ENCODE measurements around the gene RHOBTB1.
"Not testable (repeated sequence)": the region's sequence is repeated elsewhere in the genome, so short reads cannot be mapped to it uniquely, and the experiment has no call there.

Gene RHOBTB1

DNA sequence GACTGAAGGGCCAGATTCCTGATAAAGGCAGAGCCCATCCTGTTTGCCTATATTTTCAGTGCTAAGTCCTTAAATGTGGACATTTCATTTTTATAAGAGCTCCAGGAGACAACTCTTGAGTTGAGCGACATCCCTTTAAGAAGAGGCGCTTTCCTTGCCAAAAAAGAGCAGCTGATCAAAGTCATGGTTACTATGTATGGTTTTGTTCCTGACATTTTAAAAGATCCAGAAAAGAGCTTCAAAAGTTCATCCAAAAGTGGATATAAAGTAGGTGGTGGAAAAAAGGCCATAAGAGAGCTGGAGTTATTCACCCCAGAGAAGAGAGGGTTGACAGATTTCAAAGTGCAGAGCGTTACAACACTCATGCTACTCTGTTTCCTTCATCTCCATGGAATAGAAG is 36.7 kb downstream of the RHOBTB1 start:
- DNase-seq (ENCODE audit: low read depth in 2 of 3, low spot score in 1 of 3): no peak

- DNase-seq (ENCODE audit: low read depth in 2 of 3, low spot score in 1 of 3): not testable (repeated sequence)
These were observed 37.2 kb downstream of the RHOBTB1 start for GRCh38 chr10:60906825-60907224.

GRCh38 chr10:60906411-60906810 is 37.6 kb downstream of the RHOBTB1 start:
- DNase-seq (ENCODE audit: low read depth in 2 of 3, low spot score in 1 of 3): no peak

- DNase-seq (ENCODE audit: low read depth in 2 of 3, low spot score in 1 of 3): no peak
These were observed 38.4 kb downstream of the RHOBTB1 start for GRCh38 chr10:60905580-60905979.

DNA sequence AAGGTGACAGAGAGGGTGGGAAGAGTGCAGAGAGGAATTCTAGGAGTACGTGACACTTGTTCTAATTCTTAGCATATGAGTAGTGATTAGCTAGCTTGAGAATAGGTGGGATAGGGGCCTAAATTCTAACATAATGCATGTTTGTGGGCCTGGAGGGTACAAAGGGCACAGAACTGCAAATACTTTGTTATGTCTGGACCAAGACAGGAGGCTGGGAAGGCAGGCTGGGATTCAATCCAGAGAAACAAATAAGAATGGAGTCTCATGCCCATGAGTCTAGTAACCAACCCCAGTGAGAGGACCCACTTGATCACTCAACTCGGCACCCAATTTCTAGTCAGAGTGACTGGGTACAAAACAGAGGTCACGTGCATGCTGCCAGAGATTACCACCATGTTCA is 40.9 kb downstream of the RHOBTB1 start:
- no peak for DNase-seq (ENCODE audit: low read depth in 2 of 3, low spot score in 1 of 3)

GRCh38 chr10:60901561-60902235 is 42.3 kb downstream of the RHOBTB1 start:
- no peak for DNase-seq (ENCODE audit: low read depth in 2 of 3, low spot score in 1 of 3)

- no peak for DNase-seq (ENCODE audit: low read depth in 2 of 3, low spot score in 1 of 3)
These were observed 44.7 kb downstream of the RHOBTB1 start for GRCh38 chr10:60899266-60899665.

DNA sequence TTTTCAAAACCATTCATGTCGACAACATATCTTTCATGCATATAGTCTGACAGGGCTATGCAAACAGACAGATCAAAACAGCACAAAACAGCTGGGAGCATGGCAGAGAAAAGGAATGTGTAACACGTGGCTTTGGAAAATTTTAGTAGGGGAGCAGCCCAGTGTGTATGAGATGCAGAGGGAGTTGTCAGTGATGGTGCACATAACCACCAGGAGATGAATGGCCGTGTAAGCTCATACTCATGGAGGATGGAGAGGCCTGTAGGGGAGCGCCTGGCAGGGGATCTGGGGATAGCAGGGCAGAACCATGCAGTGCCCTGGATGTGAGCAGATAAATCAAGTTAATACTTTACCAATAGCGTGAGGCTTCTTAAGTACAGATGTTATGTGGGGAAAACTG is 45.7 kb downstream of the RHOBTB1 start:
- DNase-seq (ENCODE audit: low read depth in 2 of 3, low spot score in 1 of 3): no peak

- no peak for DNase-seq (ENCODE audit: low read depth in 2 of 3, low spot score in 1 of 3)
These were observed 47.2 kb downstream of the RHOBTB1 start for GRCh38 chr10:60896810-60897209.

DNA sequence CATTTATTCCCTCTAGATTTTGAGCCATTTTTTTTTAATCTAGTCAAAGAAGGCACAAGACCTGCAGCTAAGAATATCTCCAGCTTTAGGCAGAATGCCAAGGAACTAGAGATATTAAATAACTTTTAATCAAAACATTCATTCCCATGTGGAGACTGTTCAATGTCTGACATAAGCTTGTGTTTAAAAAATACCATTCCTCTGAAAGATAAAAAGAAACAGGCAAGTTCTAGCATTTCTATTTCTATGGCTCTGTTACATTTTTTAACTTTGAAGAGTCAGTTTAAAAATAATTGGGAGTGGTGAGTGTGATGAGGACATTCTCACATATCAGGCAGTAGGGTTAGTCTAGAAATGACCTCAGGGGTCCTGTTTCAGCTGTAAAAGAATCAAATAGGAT is 48.0 kb downstream of the RHOBTB1 start:
- DNase-seq (ENCODE audit: low read depth in 2 of 3, low spot score in 1 of 3): no peak

- DNase-seq (ENCODE audit: low read depth in 2 of 3, low spot score in 1 of 3): no peak
These were observed 49.2 kb downstream of the RHOBTB1 start for GRCh38 chr10:60894786-60895185.

DNA sequence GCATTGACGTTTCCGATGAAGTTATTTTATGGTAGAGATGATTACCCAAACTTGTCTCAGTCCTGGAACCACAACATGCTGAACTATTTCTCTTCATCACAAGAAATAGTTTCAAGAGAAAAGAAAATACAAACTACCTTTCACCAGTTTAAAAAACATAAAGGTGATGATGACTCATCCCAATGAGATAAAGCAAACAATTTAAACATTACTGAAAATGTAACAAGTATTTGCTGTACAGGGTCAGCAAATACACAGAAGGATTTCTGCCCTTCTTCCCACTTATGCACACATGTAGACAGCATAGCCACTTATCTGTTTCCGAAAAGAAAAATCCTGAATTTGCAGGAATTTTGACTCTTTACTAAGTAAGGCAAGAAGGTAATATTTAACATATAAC is 50.8 kb downstream of the RHOBTB1 start:
- DNase-seq (ENCODE audit: low read depth in 2 of 3, low spot score in 1 of 3): no peak

DNA sequence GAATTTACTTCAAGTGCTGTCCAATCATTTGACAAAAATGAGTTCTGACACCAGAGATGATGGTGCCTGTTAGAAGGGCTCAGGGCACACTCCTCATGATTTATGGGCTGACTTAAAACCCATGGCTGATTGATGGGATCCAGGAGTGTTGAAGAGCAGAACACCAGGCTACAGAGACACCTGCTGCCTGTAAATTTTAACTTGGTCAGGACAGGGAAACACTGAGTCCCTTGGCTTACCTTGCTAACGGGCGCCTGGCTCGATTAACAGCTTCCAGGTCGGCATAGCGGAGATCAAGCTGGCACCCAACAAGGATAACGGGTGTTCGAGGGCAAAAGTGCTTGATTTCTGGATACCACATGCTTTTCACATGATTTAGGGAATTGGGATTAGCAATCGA is 51.4 kb downstream of the RHOBTB1 start:
- no peak for DNase-seq (ENCODE audit: low read depth in 2 of 3, low spot score in 1 of 3)

DNA sequence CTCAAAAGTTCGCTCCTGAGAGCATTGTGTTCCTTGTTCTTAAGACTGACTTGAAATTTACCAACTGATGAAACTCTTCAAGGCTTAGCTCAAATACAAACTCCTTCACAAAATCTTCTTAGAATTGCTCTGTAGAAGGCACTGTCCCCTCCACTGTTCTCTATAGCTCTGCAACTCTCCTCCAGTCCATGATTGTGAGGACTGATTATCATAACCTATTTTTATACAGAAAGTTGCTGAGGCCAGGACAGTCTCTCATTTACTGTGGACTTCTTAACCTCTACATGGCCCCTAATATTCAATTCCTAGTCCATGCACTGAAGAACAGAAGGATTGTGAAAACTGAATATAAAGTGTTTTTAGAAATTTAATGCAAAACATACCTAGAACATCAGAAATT is 53.2 kb downstream of the RHOBTB1 start:
- no peak for DNase-seq (ENCODE audit: low read depth in 2 of 3, low spot score in 1 of 3)

DNA sequence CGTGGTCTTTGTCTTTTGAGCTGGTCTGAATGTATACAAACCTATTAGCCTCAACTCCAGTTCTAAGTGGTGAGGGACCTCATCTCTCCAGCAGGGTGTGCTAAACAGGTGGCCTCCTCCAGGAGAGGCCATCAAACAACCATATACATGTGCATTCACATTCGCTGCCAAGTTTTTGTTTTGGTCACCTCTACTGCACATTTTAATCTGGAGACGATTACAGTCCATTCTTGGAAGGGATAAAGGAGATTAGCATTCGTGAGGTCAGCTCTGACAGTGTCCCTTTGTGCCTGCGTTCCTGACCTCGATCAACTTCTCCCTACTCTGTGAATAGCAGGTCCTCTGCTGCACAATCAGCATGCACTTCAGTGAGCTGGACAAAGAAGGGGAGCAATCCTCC is 60.8 kb downstream of the RHOBTB1 start:
- no peak for DNase-seq (ENCODE audit: low read depth in 2 of 3, low spot score in 1 of 3)

- no peak for DNase-seq (ENCODE audit: low read depth in 2 of 3, low spot score in 1 of 3)
These were observed 65.8 kb downstream of the RHOBTB1 start for GRCh38 chr10:60878224-60878623.

GRCh38 chr10:60877777-60878120 is 66.2 kb downstream of the RHOBTB1 start:
- no peak for DNase-seq (ENCODE audit: low read depth in 2 of 3, low spot score in 1 of 3)

- no peak for DNase-seq (ENCODE audit: low read depth in 2 of 3, low spot score in 1 of 3)
These were observed 66.8 kb downstream of the RHOBTB1 start for GRCh38 chr10:60877061-60877776.

DNA sequence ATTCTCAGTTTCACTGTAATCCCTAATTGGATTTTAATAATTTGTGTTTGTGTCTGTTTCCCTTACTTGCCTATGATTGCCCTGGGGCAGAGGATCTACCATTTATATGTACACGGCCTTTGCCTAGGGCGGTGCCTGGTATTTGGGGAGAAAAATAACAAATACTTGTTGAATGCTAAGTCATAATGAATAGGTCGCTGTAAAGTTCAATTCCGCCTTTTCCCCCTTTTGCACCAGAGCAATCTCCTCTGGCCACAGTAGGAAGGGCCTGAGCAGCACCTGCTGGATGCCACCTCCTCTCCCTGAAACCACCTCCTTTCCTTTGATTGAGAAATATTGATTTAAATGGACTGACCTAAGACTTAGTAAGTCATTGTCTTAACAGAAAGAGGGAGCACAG is 70.2 kb downstream of the RHOBTB1 start:
- DNase-seq (ENCODE audit: low read depth in 2 of 3, low spot score in 1 of 3): no peak

DNA sequence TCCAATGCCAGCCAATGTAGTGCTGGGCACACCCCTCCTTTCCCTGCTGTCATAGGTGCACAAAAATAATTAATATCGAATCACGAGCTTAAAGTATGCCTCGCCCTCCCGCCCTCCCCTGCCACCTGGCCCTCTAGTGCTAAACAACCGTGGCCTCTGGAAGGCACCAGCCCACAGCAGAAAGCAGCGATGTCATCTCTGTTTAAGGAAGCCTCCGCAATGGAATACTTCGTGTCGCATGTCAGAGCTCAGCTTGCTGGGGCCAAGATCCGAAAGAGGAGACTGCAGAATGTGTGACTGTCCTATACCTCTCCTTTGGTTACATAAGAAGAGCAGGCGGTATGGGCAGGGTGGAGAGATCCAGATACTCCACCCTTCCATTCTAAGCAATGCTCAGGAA is 71.5 kb downstream of the RHOBTB1 start:
- DNase-seq (ENCODE audit: low read depth in 2 of 3, low spot score in 1 of 3): no peak

DNA sequence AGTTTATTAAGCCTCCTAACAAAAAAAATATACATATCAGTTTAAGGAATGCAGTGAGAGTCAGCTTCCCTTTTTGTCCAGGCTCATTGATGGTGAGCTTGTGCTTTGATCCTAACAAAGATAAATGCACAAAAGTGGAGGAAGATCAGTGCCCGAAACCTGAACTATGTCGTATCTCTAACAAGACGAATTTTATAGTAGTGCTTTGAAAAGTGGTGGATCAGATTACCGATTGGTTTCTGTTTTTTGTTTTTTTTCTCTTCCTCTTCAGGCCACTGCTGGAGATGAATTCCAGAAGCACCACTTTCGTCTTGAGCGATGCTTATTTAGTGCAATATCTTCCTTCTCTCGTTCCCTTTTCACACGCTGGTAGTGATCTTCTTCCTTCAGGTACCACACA is 72.8 kb downstream of the RHOBTB1 start:
- DNase-seq (ENCODE audit: low read depth in 2 of 3, low spot score in 1 of 3): no peak

DNA sequence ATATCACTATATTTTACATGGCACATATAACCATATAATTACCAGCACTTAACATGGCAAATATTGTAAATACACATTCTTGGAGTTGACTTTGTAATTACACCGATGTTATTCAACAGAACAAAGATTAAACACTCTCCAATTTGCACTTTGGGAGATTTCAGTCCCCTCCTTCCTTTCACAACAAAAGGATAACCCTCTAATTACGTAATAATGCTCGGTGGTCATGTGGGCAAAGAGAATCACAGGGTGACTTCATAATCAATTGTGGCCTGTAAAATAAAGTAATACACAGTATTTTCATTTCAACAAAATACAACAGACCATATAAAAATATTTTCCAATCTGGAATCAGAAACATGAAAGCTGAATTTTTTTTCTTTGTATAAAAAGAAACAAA is 73.2 kb downstream of the RHOBTB1 start:
- no peak for DNase-seq (ENCODE audit: low read depth in 2 of 3, low spot score in 1 of 3)

- DNase-seq (ENCODE audit: low read depth in 2 of 3, low spot score in 1 of 3): no peak
These were observed 73.6 kb downstream of the RHOBTB1 start for GRCh38 chr10:60870416-60870728.

All from stimulated activated CD4-positive, alpha-beta T cell treated with anti-CD3 and anti-CD28 coated beads, Interleukin-12 subunit alpha, Interleukin-12 subunit beta, amount 100 ng/mL, for 48 hours (primary cell).